H1 (cell line): Measurements from ENCODE around the gene GALNT17. TPM values are rescaled to one million over a fixed set of nuclear protein-coding genes. Genes with fewer than 3 reads are reported as not detected.

ENCODE experiments used
- BACH1 ChIP-seq: IDR thresholded peaks from 2 replicates; pipeline ENCODE4 v1.6.1; 2012; ENCODE audit warnings: low read length, improper control_type of control experiment
- JUN ChIP-seq: IDR thresholded peaks from 2 replicates; pipeline ENCODE4 v1.6.1; 2011; ENCODE audit warnings: low read depth, mild to moderate bottlenecking, improper control_type of control experiment, low read length
- POLR2AphosphoS5 ChIP-seq: IDR thresholded peaks from 2 replicates; pipeline ENCODE4 v1.6.1; 2011; ENCODE audit warnings: low read depth, low read length
- YY1 ChIP-seq: IDR thresholded peaks from 2 replicates; pipeline ENCODE4 v1.6.1; 2011; ENCODE audit warnings: low read depth, mild to moderate bottlenecking, low read length
- polyA plus RNA-seq, 7 experiments: library from polyadenylated mRNA; depleted of rRNA in 3 of 7; stranded (reverse) in 5 of 7; unstranded in 2 of 7; fragments of >200 nt in 5 of 7; fragments of 200-250 nt in 2 of 7; gene quantifications; 1 replicate in 5 of 7; 2 replicates in 1 of 7; 4 replicates in 1 of 7; pipeline versions ENCODE4 v1.2.1 to v1.2.3, GENCODE V29; 2011 to 2013; ENCODE audit warnings: missing spikeins in 2 of 7, mixed read lengths in 2 of 7
- total RNA-seq: library from RNA; stranded (reverse); fragmentation: NEBNext Ultra II Directional; extraction: Animal tissue kit (Norgen Biotek cat#: 25700); gene quantifications from 2 replicates; pipeline ENCODE4 v1.2.1, GENCODE V29; 2021

The GALNT17 gene
- total and polyA plus RNA-seq, 2 of the 8 experiments (the other 6 are each of a cell fraction or from before 2014, with no cell fraction given), result 37.7 to 47.0 TPM

DNA sequence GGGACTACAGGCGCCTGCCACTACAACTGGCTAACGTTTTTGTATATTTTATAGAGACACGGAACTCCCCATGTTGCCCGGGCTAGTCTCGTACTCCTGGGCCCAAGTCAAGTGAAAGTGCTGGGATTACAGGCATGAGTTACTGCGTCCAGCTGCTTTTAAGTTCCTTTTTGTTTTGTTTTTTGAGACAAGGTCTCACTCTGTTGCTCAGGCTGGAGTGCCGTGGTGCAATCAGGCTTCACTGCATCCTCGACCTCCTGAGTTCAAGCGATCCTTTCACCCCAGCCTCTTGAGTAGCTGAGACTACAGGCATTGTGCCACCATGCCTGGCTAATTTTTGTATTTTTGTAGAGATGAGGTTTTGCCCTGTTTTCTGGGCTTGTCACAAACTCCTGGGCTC is 155.0 kb downstream of the GALNT17 start (continued):
- TF ChIP-seq BACH1, result no peak
- TF ChIP-seq POLR2AphosphoS5, result no peak
- TF ChIP-seq JUN, result no peak
- no peak for TF ChIP-seq YY1
